BE2C (cell line): ENCODE results near the gene PYURF. TPM values are rescaled to one million over a fixed set of nuclear protein-coding genes. Genes with fewer than 3 reads are reported as not detected.
A peak's percentile ranks its signal among the peaks of the same experiment; 100 is the strongest.
"Not testable (repeated sequence)": the region's sequence is repeated elsewhere in the genome, so short reads cannot be mapped to it uniquely, and the experiment has no call there.

Experiments
- DNase-seq: peaks from one replicate; pipeline ENCODE4 v3.0.0-alpha.2; 2020
- H3K27me3 ChIP-seq: fragments of 250-450 bp; sonication (Bioruptor Pico); 2 replicates; pipeline ENCODE4 v1.5.1; 2020; ENCODE audit warnings: mild to moderate bottlenecking
- H3K36me3 ChIP-seq: fragments of 250-450 bp; sonication (Bioruptor Pico); 2 replicates; pipeline ENCODE4 v1.5.1; 2020; ENCODE audit warnings: mild to moderate bottlenecking
- H3K4me1 ChIP-seq: fragments of 250-450 bp; sonication (Bioruptor Pico); 2 replicates; pipeline ENCODE4 v1.5.1; 2020
- H3K4me3 ChIP-seq: 2 replicates; pipeline ENCODE4 v1.5.1; 2011; ENCODE audit warnings: low read depth, low read length
- H3K9me3 ChIP-seq: fragments of 250-450 bp; sonication (Bioruptor Pico); 2 replicates; pipeline ENCODE4 v1.5.1; 2020
- CTCF ChIP-seq: IDR thresholded peaks from 2 replicates; pipeline ENCODE4 v1.5.1; 2012; ENCODE audit warnings: mild to moderate bottlenecking, low read depth, low read length
- polyA plus RNA-seq: library from polyadenylated mRNA; unstranded; fragments of >200 nt; gene quantifications from one replicate; pipeline ENCODE4 v1.2.1, GENCODE V29; 2012; ENCODE audit warnings: low read depth, missing spikeins; ENCODE audit not compliant: insufficient read length, insufficient read depth

PYURF gene
- polyA plus RNA-seq, result 152 TPM

- Histone ChIP-seq H3K4me1 (no peaks in the 10 kb centered on the region), H3K9me3 (no peaks in the 10 kb centered on the region), H3K27me3 (no peaks in the 10 kb centered on the region), H3K36me3 (peaks cover 9% of the 10 kb centered on the region; the same call in 1 of the 2 replicates), H3K4me3 (peak within 1 kb of the TSS; percentile 93)
- DNase-seq, result peak; percentile 98
- no peak for TF ChIP-seq CTCF
Observed at GRCh38 chr4:88523325-88524129, at the start of gene PYURF. PYURF (minus strand) TSS chr4:88523776; CDS start chr4:88523700, 76 bp downstream.

GRCh38 chr4:88570001-88570400 lies 46.4 kb upstream of the PYURF start:
- no peaks in the 10 kb centered on the region for H3K27me3 ChIP-seq
- no peaks in the 10 kb centered on the region for H3K4me1 ChIP-seq
- H3K36me3 ChIP-seq, result no peaks in the 10 kb centered on the region
- no peak overlapping the region for H3K4me3 ChIP-seq
- no peaks in the 10 kb centered on the region for H3K9me3 ChIP-seq
- no peak for DNase-seq
- no peak for TF ChIP-seq CTCF

- peaks cover 4% of the 10 kb centered on the region; the same call in 1 of the 2 replicates for H3K27me3 ChIP-seq
- H3K4me1 ChIP-seq, result no peaks in the 10 kb centered on the region
- no peak overlapping the region for H3K4me3 ChIP-seq
- no peak for TF ChIP-seq CTCF
- no peak for DNase-seq
- no peaks in the 10 kb centered on the region for H3K36me3 ChIP-seq
- no peaks in the 10 kb centered on the region for H3K9me3 ChIP-seq
Observed at GRCh38 chr4:88567591-88567990, 44.0 kb upstream of the PYURF start.

GRCh38 chr4:88549815-88550214 lies 26.2 kb upstream of the PYURF start:
- Histone ChIP-seq H3K4me3 (no peak overlapping the region), H3K36me3 (no peaks in the 10 kb centered on the region), H3K9me3 (no peaks in the 10 kb centered on the region), H3K27me3 (no peaks in the 10 kb centered on the region), H3K4me1 (no peaks in the 10 kb centered on the region)
- DNase-seq, result no peak
- no peak for TF ChIP-seq CTCF

GRCh38 chr4:88539322-88540068 lies 15.9 kb upstream of the PYURF start:
- H3K27me3 ChIP-seq, H3K36me3 ChIP-seq, H3K4me3 ChIP-seq, H3K4me1 ChIP-seq, H3K9me3 ChIP-seq: not testable (repeated sequence)
- TF ChIP-seq CTCF, result peak; percentile 68
- DNase-seq, result peak; percentile 84

- Histone ChIP-seq H3K9me3 (no peaks in the 10 kb centered on the region), H3K36me3 (no peaks in the 10 kb centered on the region), H3K27me3 (no peaks in the 10 kb centered on the region), H3K4me3 (no peak overlapping the region), H3K4me1 (no peaks in the 10 kb centered on the region)
- no peak for DNase-seq
- no peak for TF ChIP-seq CTCF
Observed at GRCh38 chr4:88537709-88538108, 14.1 kb upstream of the PYURF start.
